A673 (cell line): ENCODE measurements around the gene IMP4. TPM values are rescaled to one million over a fixed set of nuclear protein-coding genes. Genes with fewer than 3 reads are reported as not detected.

Experiments used
- BruUV-seq: library from RNA; stranded (reverse); fragments of 400-500 nt; replicated peaks from 2 replicates; lab custom pipeline; 2021; lab: Mats Ljungman, UMichigan
- CTCF ChIA-PET: fragments of 300-600 bp; sonication (Branson Sonifier 250); formaldehyde crosslinking; loops from one replicate; lab custom pipeline; 2022; ENCODE audit warnings: antibody characterized with exemption; lab: Charles Lee
- POLR2A ChIA-PET: fragments of 300-600 bp; sonication (Branson Sonifier 250); formaldehyde crosslinking; loops from one replicate; lab custom pipeline; 2022; ENCODE audit warnings: antibody characterized with exemption; ENCODE audit not compliant: low non-redundant PET; lab: Charles Lee
- DNase-seq: peaks from one replicate; pipeline ENCODE4 v3.0.0-alpha.2; 2015; ENCODE audit warnings: low spot score
- H3K27ac ChIP-seq: fragments of 200-600 bp; sonication (generic); 2 replicates; pipeline ENCODE4 v1.5.1; 2016; ENCODE audit warnings: mixed run types, low read depth, mild to moderate bottlenecking, mixed read lengths, antibody characterized with exemption, low read length; ENCODE audit not compliant: poor library complexity, severe bottlenecking
- H3K27me3 ChIP-seq: fragments of 200-600 bp; sonication (generic); replicated peaks from 2 replicates; pipeline ENCODE4 v1.6.1; 2017; ENCODE audit warnings: mixed run types, low read depth, mild to moderate bottlenecking, mixed read lengths, antibody characterized with exemption, low read length; ENCODE audit not compliant: insufficient read depth, poor library complexity
- H3K36me3 ChIP-seq: fragments of 200-600 bp; sonication (generic); 2 replicates; pipeline ENCODE4 v1.6.1; 2016; ENCODE audit warnings: mixed run types, mild to moderate bottlenecking, mixed read lengths, antibody characterized with exemption, low read length; ENCODE audit not compliant: insufficient read depth, poor library complexity, severe bottlenecking
- H3K4me1 ChIP-seq: fragments of 200-600 bp; sonication (generic); 2 replicates; pipeline ENCODE4 v1.6.1; 2017; ENCODE audit warnings: mixed run types, mild to moderate bottlenecking, mixed read lengths, antibody characterized with exemption, low read length; ENCODE audit not compliant: insufficient read depth, poor library complexity, severe bottlenecking
- H3K4me3 ChIP-seq: fragments of 200-600 bp; sonication (generic); 2 replicates; pipeline ENCODE4 v1.5.1; 2016; ENCODE audit warnings: low read depth, mixed run types, mild to moderate bottlenecking, mixed read lengths, low read length; ENCODE audit not compliant: poor library complexity, severe bottlenecking
- H3K9me3 ChIP-seq: fragments of 200-600 bp; sonication (generic); 2 replicates; pipeline ENCODE4 v1.6.1; 2016; ENCODE audit warnings: mixed run types, low read depth, mild to moderate bottlenecking, mixed read lengths, antibody characterized with exemption, low read length; ENCODE audit not compliant: poor library complexity, severe bottlenecking
- CTCF ChIP-seq: fragments of 300-800, 200-600 bp; sonication (generic); conservative IDR thresholded peaks from 2 replicates; pipeline ENCODE4 v1.5.1; 2017; ENCODE audit warnings: low read depth, mild to moderate bottlenecking, antibody characterized with exemption, low read length, moderate library complexity, mixed read lengths
- EZH2 ChIP-seq: fragments of 200-600 bp; sonication (generic); IDR thresholded peaks from 2 replicates; pipeline ENCODE4 v1.6.1; 2017; ENCODE audit warnings: borderline replicate concordance, low read depth, mild to moderate bottlenecking, mixed read lengths, antibody characterized with exemption, low read length; ENCODE audit not compliant: poor library complexity, severe bottlenecking
- intact Hi-C: fragments of 100-400 bp; cut with micrococcal nuclease; formaldehyde crosslinking; loops from one replicate; pipeline ENCODE4 v1.10.0; 2022; ENCODE audit not compliant: unreplicated experiment
- total RNA-seq: library from RNA; stranded (reverse); gene quantifications from 2 replicates; pipeline ENCODE4 v1.2.3, GENCODE V29; 2021

IMP4 gene
- total RNA-seq, 1 experiment from 2014 or later = 112 TPM

GRCh38 chr2:130341562-130342019 is 1.1 kb upstream of the IMP4 start:
- Histone ChIP-seq H3K27me3 (no peaks in the 10 kb centered on the region), H3K4me3 (peak overlapping the region; percentile 93), H3K9me3 (no peaks in the 10 kb centered on the region), H3K36me3 (peaks cover 25% of the 10 kb centered on the region), H3K27ac (peak overlapping the region; percentile 73), H3K4me1 (no peaks in the 10 kb centered on the region)
- ChIA-PET CTCF (interaction anchor here (0.5 to 0.7 kb wide), 2 partner anchors 9 to 151 kb away, joined by 4 read pairs; no protein-coding TSS in a partner anchor), POLR2A (no interaction called here)
- TF ChIP-seq CTCF (no peak), EZH2 (no peak)
- intact Hi-C loops = no loop called here
- no TSS peak for BruUV-seq
- DNase-seq = peak; percentile 6

- BruUV-seq = TSS peak; percentile 85
- no peaks in the 10 kb centered on the region for H3K27me3 ChIP-seq
- ChIA-PET CTCF (interaction anchor here (0.5 to 0.7 kb wide), 2 partner anchors 9 to 151 kb away, joined by 4 read pairs; no protein-coding TSS in a partner anchor), POLR2A (no interaction called here)
- H3K27ac ChIP-seq = peak overlapping the region; percentile 73
- TF ChIP-seq EZH2 (no peak), CTCF (no peak)
- H3K4me1 ChIP-seq = no peaks in the 10 kb centered on the region
- H3K9me3 ChIP-seq = no peaks in the 10 kb centered on the region
- peak overlapping the region; percentile 93 for H3K4me3 ChIP-seq
- peak; percentile 95 for DNase-seq
- peaks cover 30% of the 10 kb centered on the region for H3K36me3 ChIP-seq
- intact Hi-C loops = no loop called here
These were observed 621 bp upstream of the IMP4 start for GRCh38 chr2:130342020-130342532.

GRCh38 chr2:130344578-130344977 is 1.9 kb downstream of the IMP4 start:
- intact Hi-C loops = no loop called here
- Histone ChIP-seq H3K27ac (no peak overlapping the region), H3K27me3 (no peaks in the 10 kb centered on the region), H3K36me3 (peaks cover 40% of the 10 kb centered on the region), H3K4me3 (no peak overlapping the region), H3K4me1 (no peaks in the 10 kb centered on the region), H3K9me3 (no peaks in the 10 kb centered on the region)
- no peak for TF ChIP-seq CTCF
- DNase-seq = no peak
- BruUV-seq = no TSS peak
- ChIA-PET CTCF (no interaction called here), POLR2A (no interaction called here)
